ENCODE data around the gene RNF157.
A peak's percentile ranks its signal among the peaks of the same experiment; 100 is the strongest.

RNF157 gene

DNA sequence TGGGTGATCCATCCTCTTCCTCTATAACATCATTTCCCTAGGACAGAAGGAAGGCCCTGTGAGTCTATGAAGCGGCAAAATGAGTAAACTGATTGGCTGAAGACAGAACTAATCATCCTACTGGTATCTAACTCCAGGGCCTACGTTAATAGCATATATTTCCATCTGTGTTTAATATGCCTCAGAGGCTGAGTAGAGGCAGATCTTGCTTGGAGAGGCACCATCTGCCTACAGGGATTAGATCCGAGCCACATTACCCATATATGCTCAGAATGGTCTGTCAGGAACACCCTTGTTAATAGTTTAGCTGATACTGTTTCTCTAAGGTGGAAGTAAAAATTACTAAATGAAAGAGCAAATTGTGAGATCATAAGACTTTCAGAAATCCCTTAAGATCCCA, 86.0 kb downstream of the RNF157 start:
- DNase-seq = no peak

DNA sequence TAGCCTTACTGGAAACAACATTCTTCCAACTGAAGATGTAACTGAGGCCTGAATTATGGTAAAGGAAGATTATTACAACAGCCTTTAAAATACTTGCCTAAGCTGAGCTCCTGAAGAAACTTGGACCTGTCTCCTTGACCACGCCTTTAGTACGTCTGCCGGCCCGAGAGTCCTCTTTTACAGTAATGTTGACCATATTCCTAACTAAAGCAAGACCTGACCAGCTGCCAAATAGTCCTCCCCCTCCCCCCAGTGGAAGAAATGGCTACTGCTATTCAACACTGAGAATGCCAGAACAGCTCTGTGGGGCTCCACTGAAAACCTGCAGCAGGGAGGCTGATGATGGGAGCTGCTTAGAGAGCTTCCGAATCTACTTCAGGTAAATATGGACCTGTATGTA, 86.7 kb downstream of the RNF157 start:
- no peak for DNase-seq

DNA sequence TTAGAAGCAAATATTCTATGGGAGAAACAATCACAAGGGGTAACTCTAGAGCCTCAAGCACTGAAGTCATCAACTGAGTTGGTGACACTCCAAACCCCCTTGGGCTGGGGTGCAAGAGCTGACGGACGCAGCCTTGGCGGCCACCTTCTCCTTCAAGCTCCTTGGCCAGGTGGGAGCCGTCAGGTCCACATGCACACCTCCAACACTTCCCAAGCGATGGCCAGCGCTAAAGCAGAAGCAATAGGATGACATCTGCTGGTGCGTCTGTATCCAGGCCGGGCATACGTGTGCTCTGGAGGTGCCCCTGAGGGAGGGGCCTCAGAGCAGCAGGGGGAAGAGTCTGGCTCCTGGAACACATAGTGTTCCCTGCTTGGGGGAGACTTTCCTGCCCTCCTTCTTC, 87.1 kb downstream of the RNF157 start:
- DNase-seq = no peak

DNA sequence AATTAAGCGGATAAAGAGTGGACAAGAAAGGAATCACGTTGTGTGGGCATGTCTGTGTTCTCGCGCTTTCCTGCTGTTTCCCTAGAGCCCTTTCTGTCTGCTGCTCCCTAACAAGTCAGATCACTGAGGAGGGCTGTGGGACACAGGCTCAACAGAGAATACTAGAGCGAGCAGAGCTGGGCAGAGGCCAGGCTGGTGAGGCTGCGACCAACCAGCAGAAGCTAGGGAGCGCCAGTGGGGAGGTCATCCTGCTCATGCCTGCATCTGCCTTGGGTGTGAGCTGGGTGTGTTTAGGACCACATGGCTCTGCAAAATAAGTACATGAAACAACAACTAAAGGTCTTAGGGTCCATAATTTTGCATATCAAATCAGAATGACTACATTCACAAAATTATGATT, 87.7 kb downstream of the RNF157 start:
- DNase-seq = no peak

DNA sequence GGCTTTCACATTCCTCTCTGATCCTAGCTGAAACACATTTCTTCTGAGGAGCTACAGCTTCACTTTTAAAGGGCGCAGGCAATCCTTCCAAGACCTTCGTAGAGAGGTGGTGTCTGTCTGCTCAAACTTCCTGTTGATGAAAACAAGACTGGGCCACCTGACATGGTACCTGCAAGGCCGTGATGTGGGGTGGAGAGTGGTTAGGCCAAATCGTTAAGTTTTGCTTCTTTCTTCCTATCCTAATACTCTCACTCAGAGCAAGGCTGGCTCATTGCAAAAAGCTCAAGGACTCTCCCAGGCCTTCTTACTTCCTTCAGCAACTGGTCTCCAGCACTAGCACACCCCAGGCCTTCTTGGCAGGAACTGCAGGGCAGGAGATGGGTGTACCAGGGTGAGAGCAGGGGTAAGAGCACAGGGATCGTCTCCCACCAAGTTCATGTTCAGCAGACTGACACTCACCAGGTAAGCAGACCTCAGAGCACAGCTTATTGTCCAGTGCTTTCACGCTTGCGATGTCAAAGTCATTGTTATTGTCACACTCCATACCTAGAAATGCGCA, 88.3 kb downstream of the RNF157 start:
- DNase-seq = no peak

DNA sequence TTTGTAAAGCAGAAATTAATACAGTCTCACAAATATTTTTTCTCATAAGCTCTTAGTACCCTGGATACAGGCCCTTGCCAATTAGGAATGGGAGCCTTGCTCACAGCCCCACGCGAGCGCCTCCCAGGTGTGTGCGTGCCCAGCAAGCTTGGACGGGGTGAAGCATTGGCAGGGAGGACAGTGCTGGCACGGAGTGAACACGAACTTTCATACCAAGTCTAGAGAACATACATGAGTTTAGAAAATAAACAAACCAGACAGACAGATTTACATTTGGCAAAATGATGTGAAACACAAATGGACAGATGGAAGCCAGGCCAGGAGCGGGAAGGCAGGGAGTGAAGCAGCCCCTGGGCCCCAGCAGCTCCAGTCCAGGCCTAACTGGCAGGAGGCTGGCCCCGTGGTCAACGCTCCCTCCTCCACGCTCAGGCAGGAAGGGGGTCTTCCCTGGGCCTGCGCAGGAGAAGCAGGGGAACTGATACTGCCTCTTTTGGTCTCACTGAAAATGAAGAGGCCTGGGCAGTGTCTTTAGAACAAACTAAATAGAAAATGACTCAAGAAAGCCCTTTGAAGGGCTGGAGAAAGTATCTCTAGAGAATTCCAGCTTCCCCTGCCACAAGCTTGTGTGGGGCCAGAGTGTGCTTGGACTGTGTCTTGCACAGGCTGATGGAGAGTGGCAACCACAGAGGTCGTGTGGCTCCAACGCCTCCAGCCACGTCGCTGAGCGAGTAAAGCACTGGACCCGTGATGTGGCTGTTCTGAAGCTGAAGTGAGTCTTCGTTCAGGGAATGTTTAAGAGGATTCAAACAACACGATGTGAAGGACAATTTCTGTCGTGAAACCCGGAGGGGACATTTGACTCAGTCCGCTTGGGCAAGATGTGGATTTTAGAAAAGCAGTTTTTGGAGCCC, 89.3 kb downstream of the RNF157 start:
- DNase-seq = no peak

DNA sequence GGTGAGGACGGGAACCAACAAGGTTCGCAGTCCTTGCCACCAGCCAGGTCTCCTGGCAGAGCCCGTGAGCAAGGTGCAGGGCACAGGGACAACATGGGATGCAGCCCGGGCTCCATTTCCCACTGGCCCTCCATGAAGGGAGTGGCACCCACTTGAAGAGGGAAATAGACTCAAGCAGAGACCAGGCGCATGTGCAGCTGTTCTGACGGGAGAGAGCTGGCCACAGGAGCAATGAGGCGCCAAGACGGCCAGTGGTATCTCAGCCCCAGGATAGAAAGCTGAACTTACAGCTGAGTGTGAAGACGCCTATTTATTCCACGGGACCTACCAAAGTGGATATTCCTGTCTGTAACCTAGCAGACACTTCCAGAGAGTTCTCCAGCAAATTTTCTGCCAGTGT, 91.1 kb downstream of the RNF157 start:
- no peak for DNase-seq

DNA sequence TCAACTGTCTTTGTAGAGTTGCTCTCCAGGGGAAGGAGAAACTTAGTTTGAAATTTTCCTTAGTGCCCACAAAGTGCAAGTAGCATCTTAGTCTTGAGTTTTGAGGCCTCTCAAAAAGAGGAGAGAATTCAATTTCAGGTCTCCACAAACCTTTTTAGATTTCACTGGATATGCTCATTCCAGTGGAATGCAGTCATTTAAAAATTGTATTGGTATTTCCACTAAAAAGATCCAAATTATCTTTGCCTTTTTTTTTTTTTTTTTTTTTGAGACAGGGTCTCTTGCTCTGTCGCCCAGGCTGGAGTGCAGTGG, 92.3 kb downstream of the RNF157 start:
- DNase-seq = no peak

DNA sequence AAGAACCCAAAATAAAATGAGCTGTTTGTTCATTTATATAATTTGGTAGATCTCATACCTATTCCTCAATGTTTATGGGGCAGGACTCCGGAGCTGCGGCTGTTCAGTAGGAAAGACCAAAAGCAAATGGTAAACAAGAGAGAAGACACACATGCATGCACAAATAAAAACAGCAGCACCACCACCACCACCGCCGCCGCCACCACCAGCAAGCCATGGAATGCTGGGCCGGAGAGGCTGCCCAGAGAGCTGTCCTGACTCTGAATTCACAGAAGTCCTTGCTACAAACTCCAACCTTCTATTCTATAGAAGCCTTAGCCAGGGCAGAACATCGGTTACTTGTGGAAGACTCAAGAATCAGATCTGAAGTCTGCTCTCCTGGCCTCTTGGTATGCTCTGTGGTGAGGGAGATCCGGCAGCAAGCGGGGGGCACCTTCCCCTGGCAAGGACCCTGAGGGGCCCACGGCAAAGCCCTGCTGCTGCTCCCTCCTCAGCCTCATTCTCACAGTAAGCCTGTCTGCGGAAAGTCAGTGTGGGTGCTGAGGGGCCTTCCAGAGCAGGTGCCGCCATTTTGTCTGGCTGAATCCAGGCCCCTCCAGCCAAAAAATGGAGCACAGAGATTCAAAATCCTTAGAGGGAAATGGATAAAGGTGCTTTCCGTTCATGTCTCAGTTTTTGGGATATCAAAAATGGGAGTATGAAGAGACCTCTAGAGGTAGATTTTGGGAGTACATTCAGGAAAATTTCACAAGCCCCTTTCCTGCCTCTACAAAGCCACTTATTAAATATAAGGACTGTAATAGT, 92.9 kb downstream of the RNF157 start:
- DNase-seq = no peak

DNA sequence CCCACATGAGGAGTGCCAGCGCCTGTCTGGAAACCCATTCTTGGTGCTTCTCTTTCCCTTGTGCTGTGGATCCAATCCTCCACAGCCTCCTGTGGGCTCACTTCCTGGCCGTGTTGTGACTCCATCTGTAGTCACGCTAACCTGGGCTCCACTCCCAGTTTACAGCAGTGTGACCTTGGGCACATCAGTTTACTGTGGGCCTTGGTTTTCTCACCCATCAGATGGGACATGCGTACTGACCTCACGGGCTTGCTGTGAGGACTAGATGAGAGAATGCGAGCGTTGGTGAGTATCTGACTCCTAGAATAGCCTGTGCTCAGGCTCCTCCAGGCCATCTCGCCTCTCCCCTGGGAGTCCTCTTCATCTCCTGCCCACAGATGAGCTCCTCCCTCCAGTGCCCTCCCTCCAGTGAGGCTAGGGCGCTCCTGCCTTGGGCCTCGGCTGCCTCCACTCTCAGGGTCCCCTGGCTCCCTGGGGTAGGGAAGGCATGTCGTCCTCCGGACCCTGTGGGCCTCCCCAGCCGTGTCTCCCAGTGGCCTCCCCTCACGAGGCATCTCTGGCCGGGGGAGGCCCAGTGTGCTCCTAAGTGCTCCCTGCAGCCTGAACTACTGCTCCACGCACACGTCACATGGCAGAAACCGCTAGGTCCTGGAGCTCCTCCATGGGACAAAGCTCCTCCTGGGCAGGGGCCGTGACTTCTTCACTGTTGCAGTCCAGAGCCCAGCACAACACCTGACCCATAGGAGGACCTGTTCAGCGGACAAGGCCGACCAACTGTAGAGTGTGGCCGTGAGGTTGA, 94.0 kb downstream of the RNF157 start:
- DNase-seq = no peak

DNA sequence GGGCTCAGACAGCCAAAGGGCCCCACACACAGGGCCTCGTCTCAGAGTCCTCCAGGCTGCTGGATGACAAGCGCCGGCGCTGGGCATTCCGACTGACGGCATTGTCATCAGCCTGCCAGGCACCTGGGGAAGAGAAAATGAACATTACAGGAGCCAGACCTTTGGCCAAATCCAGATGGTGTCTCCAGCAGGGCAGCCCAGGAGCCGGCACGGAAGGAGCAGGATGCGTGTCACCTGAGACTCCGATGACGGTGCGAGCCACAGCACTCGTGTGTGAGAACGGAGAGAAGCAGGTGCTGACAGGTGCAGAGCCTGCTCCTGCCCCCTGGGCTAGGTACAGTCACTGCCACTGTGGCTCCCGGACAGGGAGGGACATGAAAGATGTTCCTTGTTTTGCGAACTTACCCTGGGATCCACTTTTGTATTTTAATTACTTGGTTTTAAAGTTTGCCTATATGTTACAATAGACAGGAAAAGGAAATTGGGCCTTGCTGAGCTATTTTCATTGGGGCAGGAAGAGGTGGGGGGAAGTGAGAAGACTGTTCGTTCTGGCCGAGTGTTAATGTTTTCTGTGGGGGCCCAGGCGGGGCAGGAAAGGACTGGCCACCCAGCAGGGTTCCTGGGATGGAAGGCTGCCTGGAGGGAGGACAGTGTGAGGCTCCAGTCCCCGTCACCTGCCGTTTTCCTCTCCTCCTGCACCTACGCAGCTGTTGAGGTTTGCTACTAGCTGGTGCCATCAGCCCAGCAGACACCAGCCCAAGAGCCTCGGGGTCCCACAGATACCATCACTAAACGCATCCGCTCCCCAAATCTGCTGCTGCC, 94.9 kb downstream of the RNF157 start:
- DNase-seq = no peak

DNA sequence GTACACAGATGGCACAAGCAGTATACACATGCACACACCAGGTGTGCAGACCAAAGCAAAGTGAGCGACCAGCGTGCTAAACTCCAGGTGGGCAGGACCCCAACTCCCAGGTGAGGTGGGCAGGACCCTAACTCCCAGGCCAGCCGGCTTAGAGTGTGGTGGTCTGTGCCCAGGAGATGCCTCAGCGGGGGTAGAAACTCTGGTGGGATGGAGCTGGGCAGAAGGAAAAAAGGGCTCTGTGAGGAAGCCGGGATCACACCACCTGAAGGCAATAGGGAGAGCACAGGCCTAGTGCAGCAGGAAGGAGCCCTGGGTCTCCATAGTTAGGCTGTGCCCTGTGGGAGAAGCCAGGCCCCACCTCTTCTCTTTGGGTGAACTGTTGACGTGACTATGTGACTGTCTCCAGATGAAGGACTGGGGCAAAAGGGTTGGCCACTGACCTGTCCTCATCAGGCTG, 97.7 kb downstream of the RNF157 start:
- no peak for DNase-seq

DNA sequence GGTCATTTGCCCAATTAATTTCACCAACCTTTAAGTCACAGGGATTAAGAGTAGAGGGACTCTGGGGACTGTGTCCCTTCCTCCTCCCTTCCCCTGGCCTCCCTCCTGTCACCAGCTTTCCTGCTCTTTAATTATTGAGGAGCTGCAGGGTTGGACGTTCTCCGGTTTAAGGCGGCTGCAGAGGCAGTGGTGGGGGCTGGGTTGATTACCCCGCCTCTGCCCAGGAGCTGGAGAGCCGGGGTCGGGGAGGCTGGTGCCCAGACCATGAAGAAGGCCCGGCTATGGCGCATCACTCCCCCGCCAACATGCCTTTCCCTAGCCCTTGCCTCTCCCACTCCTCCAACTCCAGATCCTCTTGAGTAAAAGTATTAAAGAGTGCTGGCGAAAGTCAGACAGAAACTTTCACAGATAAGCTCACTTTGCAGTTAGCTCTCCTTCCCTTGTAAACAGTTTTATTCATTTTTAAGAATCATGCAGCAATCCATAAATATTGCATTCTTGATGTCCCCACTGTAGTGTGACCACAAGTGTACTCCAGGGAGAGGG, 98.2 kb downstream of the RNF157 start:
- DNase-seq = no peak

DNA sequence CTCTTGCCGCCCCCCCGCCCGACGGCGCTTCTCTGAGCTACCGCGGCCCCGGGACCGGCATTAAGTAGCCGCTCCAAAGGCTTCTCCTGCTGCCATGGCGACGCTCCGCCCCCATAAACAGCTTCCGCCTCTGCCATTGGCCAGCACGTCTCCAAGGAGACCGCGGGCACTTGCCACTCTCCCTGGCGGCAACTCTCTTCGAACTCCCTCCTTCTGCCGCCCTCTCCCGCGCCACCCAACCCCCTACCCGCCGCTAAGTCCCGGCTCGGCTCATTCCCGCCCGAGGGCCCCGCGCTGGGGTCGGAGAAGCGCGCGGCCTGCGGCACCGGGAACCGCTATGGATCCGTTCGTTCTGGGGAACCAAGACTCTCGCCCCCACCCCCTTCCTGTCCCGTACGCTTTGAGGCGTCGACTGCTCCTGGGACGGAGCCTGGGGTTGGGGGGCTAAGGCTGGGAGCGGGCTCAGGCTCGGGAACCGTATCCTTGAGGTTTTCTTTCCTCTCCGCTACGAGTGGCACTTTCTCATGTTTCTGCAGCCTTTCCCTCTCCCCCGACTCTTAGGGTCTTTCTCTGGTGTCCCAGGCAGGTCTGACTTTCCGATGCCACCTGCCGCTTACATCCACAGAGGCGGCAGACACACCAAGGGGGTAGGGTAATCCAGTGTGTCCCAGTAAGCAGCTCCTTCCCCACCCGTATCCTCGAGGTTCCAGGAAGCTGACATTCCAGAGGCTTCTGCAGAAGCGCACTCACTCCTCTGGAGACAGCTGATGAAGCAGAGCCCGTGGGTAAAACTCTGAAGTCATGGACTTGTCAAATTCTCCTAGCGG, 98.9 kb downstream of the RNF157 start, which contains the start of gene FOXJ1:
FOXJ1 (minus strand) TSS at position 34 of the 827 bp plus-strand sequence. CDS start 850 bp downstream, outside the sequence.
- peak; percentile 90 for DNase-seq

DNA sequence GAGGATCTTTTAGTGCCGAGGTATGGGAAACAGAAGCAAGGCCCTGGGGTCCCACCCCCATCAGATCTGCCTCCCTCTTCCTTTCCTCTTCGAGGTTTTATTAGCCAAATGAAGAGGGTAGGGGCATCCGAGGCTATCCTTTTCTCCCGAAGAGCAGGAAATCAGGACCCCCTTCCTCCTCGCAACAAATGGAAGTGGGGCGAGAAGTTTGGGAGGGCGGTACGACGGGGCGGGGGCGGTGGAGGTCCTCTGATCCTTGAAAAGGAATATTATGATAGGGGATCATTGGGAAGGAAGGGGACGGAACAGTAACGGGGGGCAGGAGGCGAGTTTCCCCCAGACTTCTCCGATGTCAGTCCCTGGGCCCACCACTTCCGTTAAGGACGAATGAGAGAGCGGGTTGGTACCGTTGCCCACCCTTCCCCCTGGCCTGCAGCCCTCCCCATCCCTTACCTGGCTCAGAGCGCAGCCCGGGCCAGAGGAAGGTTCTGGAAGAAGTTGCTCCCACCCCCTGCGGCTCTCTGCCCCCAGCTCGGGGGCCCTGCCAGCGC, 99.6 kb downstream of the RNF157 start:
- no peak for DNase-seq

DNA sequence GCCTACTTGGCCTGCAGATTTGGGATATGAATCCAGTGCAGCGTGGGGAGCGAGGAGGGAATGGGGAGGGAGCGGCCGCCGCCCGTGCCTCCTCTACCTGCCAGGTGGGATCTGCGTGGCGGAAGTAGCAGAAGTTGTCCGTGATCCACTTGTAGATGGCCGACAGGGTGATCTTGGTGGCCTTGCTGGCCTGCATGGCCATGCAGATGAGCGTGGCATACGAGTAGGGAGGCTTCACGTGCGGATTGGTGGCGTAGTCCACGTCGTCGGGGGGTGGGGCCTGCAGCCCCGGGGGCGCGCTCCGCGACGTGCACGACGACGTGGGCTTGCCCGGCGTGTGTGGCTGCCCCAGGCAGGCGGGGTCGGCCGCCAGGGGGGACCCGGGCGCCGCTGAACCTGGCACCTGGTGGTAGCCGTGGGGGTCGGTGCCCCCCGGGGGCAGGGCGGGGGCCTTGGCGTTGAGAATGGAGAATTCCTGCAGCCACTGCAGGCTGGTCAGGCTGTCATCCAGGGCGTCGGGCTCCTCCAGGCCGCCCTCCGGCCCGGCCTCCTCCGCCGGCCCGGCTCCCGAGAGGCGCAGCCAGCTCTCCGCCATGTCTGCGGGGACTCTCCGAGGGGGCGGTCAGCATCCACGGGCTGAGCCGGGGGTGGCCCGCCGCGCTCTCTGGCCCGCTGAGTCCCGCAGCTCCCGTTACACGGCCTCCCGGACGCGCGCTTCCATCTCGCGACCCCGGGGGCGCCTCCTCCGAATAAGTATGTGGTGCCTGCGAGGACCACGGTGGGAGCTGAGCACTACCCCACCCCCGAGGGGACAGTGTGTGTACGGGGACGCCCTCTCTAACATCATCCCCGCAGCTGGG, 100.3 kb downstream of the RNF157 start:
- DNase-seq = no peak

DNA sequence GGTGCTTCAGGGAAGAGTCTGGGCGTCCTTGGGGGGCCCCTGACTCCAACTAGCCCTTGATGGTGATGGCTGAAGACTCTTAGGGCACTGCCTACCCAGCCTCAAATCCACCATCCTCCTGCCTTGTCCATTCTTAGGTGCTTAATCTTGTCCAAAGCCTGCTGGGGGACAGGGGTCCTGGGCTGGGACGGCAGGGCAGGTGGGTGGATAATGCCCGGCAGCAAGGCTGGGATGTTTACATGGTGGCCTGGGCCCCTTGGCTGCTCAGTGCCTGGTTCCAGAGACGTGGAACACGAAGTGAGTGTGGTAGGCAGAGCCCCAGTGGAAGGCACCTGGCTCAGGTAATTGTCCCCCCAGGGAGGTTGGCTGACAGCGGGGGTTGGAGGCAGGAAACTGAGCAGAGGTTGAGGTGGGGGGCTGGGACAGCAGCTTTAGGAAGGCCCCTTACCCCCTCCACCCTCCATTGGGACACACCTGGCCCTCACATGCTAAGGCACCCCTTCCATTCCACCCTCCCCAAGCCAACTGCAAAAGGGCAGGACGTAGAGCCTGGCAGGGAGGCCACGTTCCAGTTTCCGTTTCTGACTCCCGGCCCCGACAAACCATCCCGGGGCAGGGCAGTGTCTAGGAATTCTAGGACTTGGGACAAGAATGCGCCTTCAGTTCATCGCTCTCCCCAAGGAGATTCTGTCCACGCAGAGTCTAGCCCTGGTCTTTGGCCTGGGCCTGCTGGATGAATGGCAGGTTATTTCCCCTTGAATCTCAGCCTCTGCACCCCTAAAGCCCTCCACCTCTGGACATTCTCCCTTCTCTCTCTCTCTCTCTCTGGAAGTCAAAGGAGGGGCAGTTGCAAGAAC, 101.2 kb downstream of the RNF157 start:
- DNase-seq = no peak

DNA sequence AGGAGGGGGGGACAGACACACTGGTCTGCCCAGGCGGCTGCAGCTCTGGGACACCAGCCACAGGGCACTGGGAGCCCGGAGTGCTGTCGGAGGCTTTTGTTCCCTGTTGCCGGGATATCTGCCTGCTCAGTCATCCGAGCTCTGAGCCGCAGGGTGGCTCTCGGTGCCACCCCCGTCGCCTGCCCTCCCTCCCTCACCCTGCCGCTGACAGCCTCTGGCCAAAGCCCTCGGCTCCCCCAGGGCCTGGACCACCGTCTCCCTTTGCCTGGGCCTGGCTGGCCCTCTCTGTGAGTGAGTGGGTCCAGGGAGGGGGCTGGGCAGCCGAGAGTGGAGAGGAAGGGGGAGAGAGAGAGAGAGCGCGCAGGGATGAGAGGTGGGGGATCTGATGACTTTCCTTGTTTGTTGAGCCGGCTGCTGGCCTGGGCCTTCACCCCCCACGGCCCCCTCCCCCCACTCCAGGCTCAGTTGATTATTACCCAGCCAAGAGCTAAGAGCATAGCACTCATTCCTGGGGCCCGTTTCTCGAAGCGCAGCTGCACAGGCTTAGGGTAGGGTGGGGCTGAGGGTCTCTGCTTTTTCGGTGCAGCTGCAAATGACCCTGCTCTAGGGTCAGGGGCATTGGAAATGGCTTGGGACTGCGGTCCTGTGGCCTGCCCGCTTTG, 101.9 kb downstream of the RNF157 start:
- peak; percentile 73 for DNase-seq

All from NCI-H510A (cell line).